ENCODE results near the gene ICOS.

ICOS gene

GRCh38 chr2:203892207-203892606, 44.4 kb upstream of the ICOS start:
- Histone ChIP-seq H3K27me3 (replicated peaks) (no peaks in the 10 kb centered on the region), H3K36me3 (replicated peaks) (no peaks in the 10 kb centered on the region), H3K27ac (no peak overlapping the region), H3K4me3 (ENCODE audit: low read depth, low read length) (no peak overlapping the region)
- DNase-seq = no peak
- no peak for TF ChIP-seq CTCF (IDR thresholded peaks at IDR 0.05; ENCODE audit: low read depth, low read length, missing control alignments)
- in situ Hi-C loops (cut with HindIII; ENCODE audit: low pct_ligation_motif_present, low sequenced_read_pairs) = no loop called here

DNA sequence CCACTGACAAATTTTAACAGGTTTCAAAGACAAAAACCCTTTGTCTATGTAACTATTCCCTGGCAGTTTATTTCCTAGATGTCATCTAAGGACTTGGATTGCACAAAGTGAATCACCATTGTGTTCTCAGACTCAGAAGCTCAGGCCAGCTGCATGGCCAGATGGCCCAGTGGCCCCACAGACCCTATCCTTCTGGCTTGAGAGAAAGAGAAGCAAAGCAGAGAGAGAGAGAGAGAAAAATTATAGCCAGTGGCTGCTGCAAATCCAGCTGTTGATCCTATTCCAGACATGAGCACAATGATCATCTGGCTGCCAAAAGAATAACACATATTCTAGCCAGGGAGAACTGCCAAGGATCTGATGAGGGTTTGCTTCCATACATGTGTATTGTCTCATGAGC, 43.2 kb upstream of the ICOS start:
- no peak overlapping the region for H3K4me3 ChIP-seq (ENCODE audit: low read depth, low read length)
- H3K36me3 ChIP-seq (replicated peaks) = no peaks in the 10 kb centered on the region
- DNase-seq = no peak
- no peaks in the 10 kb centered on the region for H3K27me3 ChIP-seq (replicated peaks)
- in situ Hi-C loops (cut with HindIII; ENCODE audit: low pct_ligation_motif_present, low sequenced_read_pairs) = no loop called here
- TF ChIP-seq CTCF (IDR thresholded peaks at IDR 0.05; ENCODE audit: low read depth, low read length, missing control alignments) = no peak
- H3K27ac ChIP-seq = no peak overlapping the region

- no peak overlapping the region for H3K27ac ChIP-seq
- DNase-seq = no peak
- in situ Hi-C loops (cut with HindIII; ENCODE audit: low pct_ligation_motif_present, low sequenced_read_pairs) = no loop called here
- H3K27me3 ChIP-seq (replicated peaks) = no peaks in the 10 kb centered on the region
- H3K36me3 ChIP-seq (replicated peaks) = no peaks in the 10 kb centered on the region
- TF ChIP-seq CTCF (IDR thresholded peaks at IDR 0.05; ENCODE audit: low read depth, low read length, missing control alignments) = no peak
- H3K4me3 ChIP-seq (ENCODE audit: low read depth, low read length) = no peak overlapping the region
Observed at GRCh38 chr2:203893840-203894239, 42.7 kb upstream of the ICOS start.

GRCh38 chr2:203894262-203894661, 42.3 kb upstream of the ICOS start:
- in situ Hi-C loops (cut with HindIII; ENCODE audit: low pct_ligation_motif_present, low sequenced_read_pairs) = no loop called here
- Histone ChIP-seq H3K27me3 (replicated peaks) (no peaks in the 10 kb centered on the region), H3K27ac (no peak overlapping the region), H3K36me3 (replicated peaks) (no peaks in the 10 kb centered on the region), H3K4me3 (ENCODE audit: low read depth, low read length) (no peak overlapping the region)
- TF ChIP-seq CTCF (IDR thresholded peaks at IDR 0.05; ENCODE audit: low read depth, low read length, missing control alignments) = no peak
- DNase-seq = no peak

DNA sequence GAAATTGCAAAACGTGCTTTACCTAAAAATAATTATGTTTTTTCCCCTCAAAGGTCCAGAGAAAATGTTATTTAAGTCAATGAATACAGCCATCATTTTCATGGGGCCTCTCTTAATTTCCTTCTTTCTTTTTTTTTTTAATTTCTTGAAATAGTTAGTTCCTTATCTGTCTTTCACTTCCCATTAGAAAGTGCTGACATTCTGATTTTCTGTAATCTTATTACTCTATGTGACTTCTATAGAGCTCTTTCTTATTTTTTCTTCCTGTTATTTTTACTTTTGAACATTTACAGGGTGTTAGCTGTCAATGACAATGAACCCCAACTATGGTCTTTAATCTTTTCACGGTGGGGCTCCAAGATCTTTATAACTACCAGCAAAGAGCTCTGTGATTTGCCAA, 39.0 kb upstream of the ICOS start:
- no peak for DNase-seq
- H3K4me3 ChIP-seq (ENCODE audit: low read depth, low read length) = no peak overlapping the region
- TF ChIP-seq CTCF (IDR thresholded peaks at IDR 0.05; ENCODE audit: low read depth, low read length, missing control alignments) = no peak
- no peak overlapping the region for H3K27ac ChIP-seq
- in situ Hi-C loops (cut with HindIII; ENCODE audit: low pct_ligation_motif_present, low sequenced_read_pairs) = no loop called here
- H3K27me3 ChIP-seq (replicated peaks) = no peaks in the 10 kb centered on the region
- H3K36me3 ChIP-seq (replicated peaks) = no peaks in the 10 kb centered on the region

DNA sequence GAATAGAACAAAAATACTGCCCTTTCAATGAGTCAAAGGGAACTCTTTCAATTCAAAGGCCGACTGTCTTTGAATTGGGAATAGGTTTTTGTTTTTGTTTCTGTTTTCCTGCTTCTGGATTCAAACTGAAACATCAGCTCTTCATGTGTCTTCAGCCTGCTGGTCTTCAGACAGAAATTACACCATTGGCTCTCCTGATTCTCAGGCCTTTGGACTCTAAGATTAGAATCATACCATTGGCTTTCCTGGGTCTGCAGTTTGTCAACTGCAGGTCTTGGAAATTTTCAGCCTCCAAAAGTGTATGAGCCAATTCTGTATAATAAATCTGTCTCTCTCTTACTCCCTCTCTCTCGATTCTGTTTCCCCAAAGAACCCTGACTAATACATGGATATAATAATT, 37.9 kb upstream of the ICOS start:
- DNase-seq = no peak
- no peak for TF ChIP-seq CTCF (IDR thresholded peaks at IDR 0.05; ENCODE audit: low read depth, low read length, missing control alignments)
- Histone ChIP-seq H3K4me3 (ENCODE audit: low read depth, low read length) (no peak overlapping the region), H3K27me3 (replicated peaks) (no peaks in the 10 kb centered on the region), H3K36me3 (replicated peaks) (no peaks in the 10 kb centered on the region), H3K27ac (no peak overlapping the region)
- in situ Hi-C loops (cut with HindIII; ENCODE audit: low pct_ligation_motif_present, low sequenced_read_pairs) = no loop called here
